ENCODE data around the gene NEO1. TPM values are rescaled to one million over a fixed set of nuclear protein-coding genes. Genes with fewer than 3 reads are reported as not detected.

Gene NEO1
- total and polyA plus RNA-seq, 9 of the 15 experiments (the other 6 are each of a cell fraction or from before 2014, with no cell fraction given), result 0.08 to 1.7 (median 0.48) TPM

- intact Hi-C loops (cut with micrococcal nuclease), result no loop called here
- ATAC-seq, result no peak
- no peak overlapping the region for H2AFZ ChIP-seq (ENCODE audit: low read depth, low read length)
- peaks cover 0 to 4% of the 10 kb centered on the region in 2 experiments; a peak in 2 of 5 replicates for H3K4me1 ChIP-seq (replicated peaks in 1 of 2; ENCODE audit: control insufficient read depth in 2 of 2, insufficient read depth in 2 of 2, low read length in 2 of 2)
- ChIA-PET POLR2A (no interaction called here), CTCF (ENCODE audit: low intra/inter-chr PET ratio) (no interaction called here)
- no peaks in the 10 kb centered on the region for H3K36me3 ChIP-seq (ENCODE audit: control insufficient read depth, insufficient read depth, low read length)
- DNase-seq (ENCODE audit: extremely low read depth in 1 of 4, low spot score in 3 of 4), result no peak
- no peaks in the 10 kb centered on the region for H3K9me3 ChIP-seq (replicated peaks; ENCODE audit: control insufficient read depth, insufficient read depth, low read depth, low read length)
- no peak overlapping the region for H3K4me3 ChIP-seq
- peaks cover under 1% of the 10 kb centered on the region; the same call in 1 of the 2 replicates for H4K20me1 ChIP-seq (replicated peaks; ENCODE audit: control insufficient read depth, insufficient read depth, low read length)
- H3K9ac ChIP-seq (ENCODE audit: insufficient read depth in 1 of 2, low read depth in 2 of 2, low read length in 2 of 2), result no peak overlapping the region
- H3K9me1 ChIP-seq (ENCODE audit: control insufficient read depth, insufficient read depth, low read length), result no peaks in the 10 kb centered on the region
- in situ Hi-C loops (cut with MboI), result no loop called here
- H3K27ac ChIP-seq (ENCODE audit: extremely low read depth, low read depth, low read length), result no peak overlapping the region
- no peaks in the 10 kb centered on the region for H3K79me2 ChIP-seq (ENCODE audit: control insufficient read depth, insufficient read depth, low read length)
- no peak for FAIRE-seq
- no peak overlapping the region for H3K4me2 ChIP-seq (ENCODE audit: insufficient read depth, low read length)
- TF ChIP-seq DACH1 (IDR thresholded peaks at IDR 0.05; ENCODE audit: partially characterized antibody), result peak; percentile 52
- TF ChIP-seq HLTF (IDR thresholded peaks at IDR 0.05), result no peak
- TF ChIP-seq PTTG1 (tag; IDR thresholded peaks at IDR 0.05; ENCODE audit: low read depth), result no peak
- no peak for TF ChIP-seq SREBF2 (CRISPR knock-in tag; IDR thresholded peaks at IDR 0.05)
- no peak for TF ChIP-seq ETV1 (tag; conservative IDR thresholded peaks at IDR 0.05; ENCODE audit: low read depth)
- no TSS peak for BruUV-seq (replicated peaks)
- 4% methylated on average over 2 of the region's 2 CpGs for WGBS (ENCODE audit: insufficient coverage, low coverage, missing lambda C conversion rate)
- peaks cover 0 to 48% of the 10 kb centered on the region in 2 experiments; a peak in 2 of 5 replicates for H3K27me3 ChIP-seq (ENCODE audit: control insufficient read depth in 2 of 2, insufficient read depth in 2 of 2, low read length in 2 of 2)
Observed at GRCh38 chr15:73333001-73333400, 280.7 kb downstream of the NEO1 start.

- in situ Hi-C loops (cut with MboI), result no loop called here
- ATAC-seq, result no peak
Observed at GRCh38 chr15:73334086-73334485, 281.8 kb downstream of the NEO1 start.

More at GRCh38 chr15:73334086-73334485, 281.8 kb downstream of the NEO1 start:
- no peaks in the 10 kb centered on the region for H3K36me3 ChIP-seq (ENCODE audit: control insufficient read depth, insufficient read depth, low read length)
- POLR2A ChIA-PET, result interaction anchor here (1.0 kb wide), 1 partner anchor 13 kb away, joined by 3 read pairs; no protein-coding TSS in a partner anchor
- FAIRE-seq (no peak), DNase-seq (ENCODE audit: extremely low read depth in 1 of 4, low spot score in 3 of 4) (no peak)
- BruUV-seq (replicated peaks), result no TSS peak
- peaks cover 0 to 4% of the 10 kb centered on the region in 2 experiments; a peak in 2 of 5 replicates for H3K4me1 ChIP-seq (replicated peaks in 1 of 2; ENCODE audit: control insufficient read depth in 2 of 2, insufficient read depth in 2 of 2, low read length in 2 of 2)
- CTCF ChIA-PET (ENCODE audit: low intra/inter-chr PET ratio), result no interaction called here
- intact Hi-C loops (cut with micrococcal nuclease), result no loop called here
- H3K4me3 ChIP-seq, result no peak overlapping the region
- H3K9me3 ChIP-seq (replicated peaks; ENCODE audit: control insufficient read depth, insufficient read depth, low read depth, low read length), result no peaks in the 10 kb centered on the region
- H3K27ac ChIP-seq (ENCODE audit: extremely low read depth, low read depth, low read length), result no peak overlapping the region
- H4K20me1 ChIP-seq (replicated peaks; ENCODE audit: control insufficient read depth, insufficient read depth, low read length), result no peaks in the 10 kb centered on the region; the same call in 1 of the 2 replicates
- H2AFZ ChIP-seq (ENCODE audit: low read depth, low read length), result no peak overlapping the region
- whole genome bisulfite sequencing (ENCODE audit: insufficient coverage, low coverage, missing lambda C conversion rate), result 3% methylated on average over 6 of the region's 6 CpGs
- H3K9ac ChIP-seq (ENCODE audit: insufficient read depth in 1 of 2, low read depth in 2 of 2, low read length in 2 of 2), result no peak overlapping the region; a peak in 1 of 4 replicates
- H3K9me1 ChIP-seq (ENCODE audit: control insufficient read depth, insufficient read depth, low read length), result no peaks in the 10 kb centered on the region
- H3K79me2 ChIP-seq (ENCODE audit: control insufficient read depth, insufficient read depth, low read length), result no peaks in the 10 kb centered on the region
- no peak overlapping the region for H3K4me2 ChIP-seq (ENCODE audit: insufficient read depth, low read length)
- TF ChIP-seq SREBF1 (IDR thresholded peaks at IDR 0.05; ENCODE audit: borderline replicate concordance, low read depth, low read length), result no peak
- peaks cover 0 to 50% of the 10 kb centered on the region in 2 experiments; a peak in 2 of 5 replicates for H3K27me3 ChIP-seq (ENCODE audit: control insufficient read depth in 2 of 2, insufficient read depth in 2 of 2, low read length in 2 of 2)
